HG02970 (cell line): ENCODE data around the gene RPL9.
"Not testable (repeated sequence)": the region's sequence is repeated elsewhere in the genome, so short reads cannot be mapped to it uniquely, and the experiment has no call there.

Experiments used
- ATAC-seq: cut with Tn5 transposase; IDR thresholded peaks from one replicate; pipeline ENCODE4 v1.9.1; 2021; ENCODE audit warnings: mild to moderate bottlenecking, moderate library complexity, moderate number of reproducible peaks; ENCODE audit not compliant: unreplicated experiment, low FRiP score

RPL9 gene

GRCh38 chr4:39467464-39467863 is 8.7 kb upstream of the RPL9 start:
- ATAC-seq: no peak

DNA sequence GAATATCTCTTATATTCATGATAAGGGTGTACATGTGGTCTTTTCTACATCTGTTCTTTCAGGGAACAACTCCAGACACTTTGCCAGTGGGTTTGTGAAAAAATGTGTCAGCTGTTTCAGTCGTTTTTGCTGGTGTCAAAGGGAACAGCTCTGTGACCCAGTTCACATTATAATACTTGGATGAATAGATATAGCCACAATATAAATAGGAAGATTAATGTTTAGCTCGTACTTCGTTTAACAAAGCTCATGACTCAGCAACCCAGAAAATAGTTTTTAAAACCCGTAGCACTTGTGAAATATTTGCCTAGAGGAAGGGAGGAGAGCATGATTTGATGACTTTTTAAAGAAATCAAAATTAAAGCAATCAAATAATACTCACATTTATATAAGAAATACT is 8.0 kb upstream of the RPL9 start:
- ATAC-seq: no peak

DNA sequence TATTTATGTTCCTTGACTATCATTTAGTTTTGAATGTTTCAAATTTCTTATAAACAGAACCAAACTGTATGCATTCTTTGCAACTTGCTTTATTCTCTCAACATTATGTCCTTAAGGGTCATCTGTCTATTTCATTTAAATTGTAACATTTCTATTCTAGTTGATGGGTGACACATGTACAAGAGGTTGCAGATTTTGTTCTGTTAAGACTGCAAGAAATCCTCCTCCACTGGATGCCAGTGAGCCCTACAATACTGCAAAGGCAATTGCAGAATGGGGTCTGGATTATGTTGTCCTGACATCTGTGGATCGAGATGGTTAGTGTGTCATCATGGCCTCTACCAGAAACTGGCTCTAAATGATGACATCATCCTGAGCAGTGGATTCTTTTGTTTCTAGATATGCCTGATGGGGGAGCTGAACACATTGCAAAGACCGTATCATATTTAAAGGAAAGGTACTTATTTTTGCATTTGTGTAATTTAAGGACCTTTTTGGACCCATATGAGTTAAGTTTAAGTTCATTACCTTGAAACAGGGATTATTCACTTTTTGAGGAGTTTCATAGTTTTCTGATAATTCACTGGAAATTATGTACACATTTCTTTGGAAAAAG is 6.3 kb upstream of the RPL9 start:
- no peak for ATAC-seq

DNA sequence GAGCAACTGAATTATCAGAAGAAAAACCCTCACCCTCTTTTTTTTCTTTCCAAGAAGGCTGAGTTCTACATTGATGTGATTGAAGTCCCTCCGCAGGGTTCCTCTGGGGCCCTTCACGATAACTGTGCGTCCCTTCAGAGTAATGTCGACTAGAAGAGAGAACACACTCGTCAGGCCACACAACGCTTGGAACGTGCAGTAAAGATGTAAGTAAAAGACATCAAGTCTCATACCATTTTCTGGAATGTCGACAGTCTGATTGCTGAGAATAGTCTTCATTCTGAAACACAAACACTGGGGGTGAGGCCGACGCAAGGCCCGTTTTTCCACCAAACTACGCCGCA is 589 bp downstream of the RPL9 start:
- ATAC-seq: not testable (repeated sequence)

- no peak for ATAC-seq
Measured at GRCh38 chr4:39456946-39457763, 1.6 kb downstream of the RPL9 start.

DNA sequence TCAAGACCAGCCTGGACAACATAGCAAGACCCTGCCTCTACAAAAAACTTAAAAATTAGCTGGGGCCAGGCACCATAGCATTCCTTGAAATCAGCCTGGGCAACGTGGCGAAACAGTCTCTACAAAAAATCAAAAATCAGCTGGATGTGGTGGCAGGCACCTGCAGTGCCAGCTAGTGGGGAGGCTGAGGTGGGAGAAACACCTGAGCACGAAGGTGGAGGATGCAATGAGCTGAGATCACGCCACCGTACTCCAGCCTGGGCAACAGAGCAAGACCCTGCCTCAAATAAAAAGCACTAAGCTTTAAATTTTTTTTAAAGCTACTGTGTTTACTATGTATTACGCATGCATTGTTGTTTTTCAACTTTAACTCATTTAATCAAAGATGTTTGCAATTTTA is 3.2 kb downstream of the RPL9 start:
- ATAC-seq: no peak

DNA sequence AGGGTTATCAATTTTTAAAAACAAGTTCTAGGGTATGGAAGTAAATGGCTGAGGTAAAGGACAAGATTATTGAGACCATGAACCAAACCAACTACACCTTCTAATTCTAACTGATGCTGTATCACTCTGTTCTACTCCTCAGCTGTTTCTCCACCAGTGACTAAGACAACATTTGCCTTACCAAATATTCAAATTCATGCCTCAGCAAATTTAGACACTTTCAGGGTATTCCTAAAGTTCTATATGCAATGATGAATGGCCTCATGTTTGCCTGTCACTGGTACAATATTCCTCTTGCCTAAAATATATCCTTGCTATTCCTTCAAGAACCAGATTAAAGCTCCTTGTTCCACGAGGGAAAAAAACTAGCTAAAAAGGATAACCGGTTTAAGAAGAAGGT is 5.0 kb downstream of the RPL9 start:
- no peak for ATAC-seq

DNA sequence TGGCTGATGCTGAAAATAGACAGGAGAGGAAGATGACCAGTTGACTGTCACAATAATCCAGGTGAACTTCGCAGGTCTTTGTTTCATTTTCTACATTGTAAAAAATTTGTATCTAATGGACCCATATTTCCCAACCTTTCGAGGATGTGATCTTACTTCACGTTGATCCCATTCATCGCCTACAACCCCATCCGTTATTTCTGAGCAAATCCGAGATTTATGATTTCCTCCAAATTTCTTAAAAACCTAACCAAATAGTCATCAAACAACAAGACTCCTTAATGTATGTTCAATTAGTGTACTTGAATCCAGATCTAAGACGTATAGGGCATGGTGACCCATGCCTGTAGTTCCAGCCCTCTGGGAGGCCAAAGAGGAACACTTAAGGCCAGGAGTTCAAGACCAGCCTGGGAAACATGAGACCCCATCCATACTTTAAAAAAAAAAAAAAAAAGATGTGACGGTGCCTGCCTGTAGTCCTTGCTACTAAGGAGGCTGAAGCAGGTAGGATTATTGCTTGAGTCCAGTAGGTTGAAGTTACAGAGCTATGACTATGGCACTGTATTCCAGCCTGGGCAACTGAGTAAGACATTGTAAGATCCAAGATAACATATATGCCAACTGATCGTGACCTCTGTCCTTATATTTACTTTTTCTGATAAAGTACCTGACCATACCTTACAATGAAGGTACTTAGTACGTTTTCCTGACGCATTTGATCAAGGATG is 5.7 kb downstream of the RPL9 start:
- ATAC-seq: no peak

DNA sequence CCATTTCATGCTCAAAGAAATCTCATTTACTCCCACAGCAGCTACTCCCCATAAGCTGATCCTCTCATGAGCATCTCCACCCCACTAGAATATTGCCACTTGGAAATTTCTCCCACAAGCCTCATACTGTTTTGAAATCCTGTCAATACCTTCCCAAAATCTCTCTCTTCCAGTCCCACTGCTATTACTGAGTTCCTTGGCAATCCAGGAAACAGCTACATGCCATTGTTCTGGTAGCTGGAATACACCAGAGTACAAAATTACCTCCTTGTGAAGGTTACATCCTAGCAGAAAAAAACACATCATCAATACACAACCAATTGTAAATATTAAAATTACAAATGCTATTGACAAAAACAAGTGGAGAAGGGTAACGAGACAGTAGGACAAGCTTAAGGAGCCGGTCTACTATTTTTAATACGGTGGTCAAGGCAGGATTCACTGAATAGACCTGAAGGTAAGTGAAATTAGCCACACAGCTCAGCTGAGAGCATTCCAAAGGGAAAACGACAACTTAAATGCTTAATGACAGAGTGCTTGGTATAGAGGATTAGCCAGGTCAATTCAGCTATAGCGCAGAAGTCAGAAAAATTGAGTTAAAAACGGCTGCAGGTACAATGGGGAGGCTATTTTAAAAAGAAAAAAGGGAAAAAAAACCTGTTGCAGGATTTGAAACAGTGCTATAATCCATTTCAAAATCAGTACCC is 6.4 kb downstream of the RPL9 start:
- no peak for ATAC-seq

GRCh38 chr4:39451423-39452023 is 7.2 kb downstream of the RPL9 start:
- ATAC-seq: no peak

GRCh38 chr4:39450618-39451017 is 8.1 kb downstream of the RPL9 start:
- no peak for ATAC-seq

DNA sequence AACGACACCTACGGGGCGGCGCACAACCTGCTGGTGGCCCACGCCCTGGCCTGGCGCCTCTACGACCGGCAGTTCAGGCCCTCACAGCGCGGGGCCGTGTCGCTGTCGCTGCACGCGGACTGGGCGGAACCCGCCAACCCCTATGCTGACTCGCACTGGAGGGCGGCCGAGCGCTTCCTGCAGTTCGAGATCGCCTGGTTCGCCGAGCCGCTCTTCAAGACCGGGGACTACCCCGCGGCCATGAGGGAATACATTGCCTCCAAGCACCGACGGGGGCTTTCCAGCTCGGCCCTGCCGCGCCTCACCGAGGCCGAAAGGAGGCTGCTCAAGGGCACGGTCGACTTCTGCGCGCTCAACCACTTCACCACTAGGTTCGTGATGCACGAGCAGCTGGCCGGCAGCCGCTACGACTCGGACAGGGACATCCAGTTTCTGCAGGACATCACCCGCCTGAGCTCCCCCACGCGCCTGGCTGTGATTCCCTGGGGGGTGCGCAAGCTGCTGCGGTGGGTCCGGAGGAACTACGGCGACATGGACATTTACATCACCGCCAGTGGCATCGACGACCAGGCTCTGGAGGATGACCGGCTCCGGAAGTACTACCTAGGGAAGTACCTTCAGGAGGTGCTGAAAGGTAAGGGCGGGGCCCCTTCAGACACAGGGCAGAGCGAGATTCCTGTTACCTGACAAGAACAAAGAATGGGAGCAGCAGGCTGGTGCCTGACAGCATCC is 11.7 kb downstream of the RPL9 start:
- ATAC-seq: peak; percentile 71

DNA sequence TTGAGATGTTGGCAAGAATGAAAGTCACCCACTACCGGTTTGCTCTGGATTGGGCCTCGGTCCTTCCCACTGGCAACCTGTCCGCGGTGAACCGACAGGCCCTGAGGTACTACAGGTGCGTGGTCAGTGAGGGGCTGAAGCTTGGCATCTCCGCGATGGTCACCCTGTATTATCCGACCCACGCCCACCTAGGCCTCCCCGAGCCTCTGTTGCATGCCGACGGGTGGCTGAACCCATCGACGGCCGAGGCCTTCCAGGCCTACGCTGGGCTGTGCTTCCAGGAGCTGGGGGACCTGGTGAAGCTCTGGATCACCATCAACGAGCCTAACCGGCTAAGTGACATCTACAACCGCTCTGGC is 12.3 kb downstream of the RPL9 start:
- ATAC-seq: no peak

DNA sequence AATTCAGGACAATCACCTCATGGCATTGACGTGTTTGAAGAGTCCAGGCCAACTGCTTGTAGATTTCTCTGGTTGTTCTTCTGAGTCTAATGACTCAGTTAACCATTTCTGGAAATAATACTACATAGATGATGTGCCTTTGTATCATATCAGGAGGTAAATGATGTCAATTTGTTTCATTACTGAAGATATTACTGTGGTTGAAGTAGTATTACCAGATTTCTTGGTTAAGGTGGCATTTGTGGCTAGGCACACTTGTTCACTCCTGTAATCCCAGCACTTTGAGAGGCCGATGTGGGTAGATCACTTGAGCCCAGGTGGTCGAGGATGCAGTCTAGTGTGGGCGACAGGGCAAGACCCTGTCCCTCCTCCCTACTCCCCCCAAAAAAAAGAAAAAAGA is 15.7 kb downstream of the RPL9 start:
- no peak for ATAC-seq

GRCh38 chr4:39441593-39441992 is 17.1 kb downstream of the RPL9 start:
- no peak for ATAC-seq

- no peak for ATAC-seq
Measured at GRCh38 chr4:39435659-39436563, 22.8 kb downstream of the RPL9 start.

- no peak for ATAC-seq
Measured at GRCh38 chr4:39433878-39434492, 24.7 kb downstream of the RPL9 start.

DNA sequence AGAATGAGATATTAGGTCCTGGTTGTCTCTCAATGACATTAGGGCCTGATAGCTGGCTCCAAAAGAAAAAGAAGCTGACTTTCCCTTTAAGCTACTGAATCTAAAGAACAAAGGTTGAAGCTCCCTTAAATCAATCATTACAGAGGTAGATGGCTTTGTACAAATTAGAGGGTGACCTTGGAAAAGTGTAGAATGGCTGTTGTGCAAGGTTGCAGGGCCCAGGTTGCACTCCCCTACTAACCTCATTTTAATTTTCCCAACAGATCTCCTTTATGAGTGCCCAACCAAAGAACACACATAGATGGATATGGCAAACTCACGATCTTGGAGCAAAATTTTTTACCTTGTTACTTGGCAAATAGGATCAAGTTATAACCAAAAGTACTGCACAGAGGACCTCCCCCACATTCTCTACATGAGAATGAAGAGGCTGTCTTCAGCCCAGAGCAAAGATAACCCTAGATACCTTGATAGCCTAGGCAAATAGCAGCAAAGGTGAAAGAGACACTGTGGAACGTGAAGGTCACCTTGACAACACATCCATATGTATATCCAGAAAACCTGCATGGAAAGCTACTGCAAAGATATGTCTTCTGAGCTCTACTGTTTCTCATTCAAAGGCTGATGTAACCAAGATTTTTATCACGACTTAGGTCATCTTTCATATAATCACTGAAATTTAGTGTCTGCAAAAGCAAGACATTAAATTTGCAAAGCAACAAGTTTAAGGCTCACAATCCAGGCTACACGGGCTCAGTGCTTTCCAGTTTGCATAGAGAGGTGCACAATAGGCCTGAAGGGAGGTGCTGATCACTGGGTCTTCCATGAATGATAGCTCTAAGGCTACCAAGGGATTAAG is 29.0 kb downstream of the RPL9 start:
- no peak for ATAC-seq
